ENCODE data around the gene CSNK1G2. TPM values are rescaled to one million over a fixed set of nuclear protein-coding genes. Genes with fewer than 3 reads are reported as not detected.

CSNK1G2 gene
- total RNA-seq, 1 experiment from 2014 or later, result 100.0 TPM

DNA sequence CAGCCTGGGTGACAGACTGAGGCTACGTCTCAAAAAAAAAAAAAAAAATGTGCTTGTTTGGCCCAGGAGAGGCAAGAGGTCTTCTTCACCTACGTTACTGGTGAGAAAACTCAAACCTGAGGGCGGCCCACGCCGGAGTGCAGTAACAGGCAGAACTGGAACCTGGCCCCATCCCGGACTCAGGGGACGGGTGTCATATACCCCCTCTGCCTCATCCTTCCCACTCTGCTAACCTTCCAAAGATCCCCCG is 36.2 kb upstream of the CSNK1G2 start:
- Mint-ChIP-seq H3K27ac (peak overlapping the region; percentile 83 to 99 (median 85); a peak in 6 of 7 replicates), H3K9me3 (no peaks in the 10 kb centered on the region; a peak in 2 of 5 replicates), H3K27me3 (ENCODE audit: low read depth) (no peaks in the 10 kb centered on the region), H3K4me3 (peak overlapping the region; percentile 78), H3K36me3 (ENCODE audit: insufficient read depth in 1 of 3, low read depth in 3 of 3) (peaks cover 5 to 8% (median 8%) of the 10 kb centered on the region in 3 experiments; a peak in 5 of 7 replicates), H3K4me1 (peaks cover 11 to 17% of the 10 kb centered on the region in 2 experiments)
- no peak overlapping the region for H3T11ph ChIP-seq (ENCODE audit: low read length)
- peak overlapping the region; percentile 48 for H3K27ac ChIP-seq (ENCODE audit: insufficient read length, low read depth, low read length)
- no peak overlapping the region for H2AFZ ChIP-seq (ENCODE audit: low read length)
- H3K4me2 ChIP-seq (ENCODE audit: insufficient read depth, insufficient read length, low read length), result peak overlapping the region; percentile 48
- peak overlapping the region; percentile 74 for H2BK120ac ChIP-seq (ENCODE audit: low read depth, low read length, poor library complexity, severe bottlenecking)
- 0 out of 2 replicates have a peak, but pooled peaks cover 2% of the 10 kb centered on the region for H3K4me1 ChIP-seq (ENCODE audit: insufficient read depth, low read length)
- no peaks in the 10 kb centered on the region for H3K79me1 ChIP-seq (ENCODE audit: insufficient read depth, low read depth, low read length, poor library complexity, severe bottlenecking)
- peaks cover 11% of the 10 kb centered on the region; the same call in 1 of the 2 replicates for H3K79me2 ChIP-seq (ENCODE audit: insufficient read depth, low read length)
- no peak overlapping the region for H2BK12ac ChIP-seq (ENCODE audit: insufficient read length, low read depth, low read length)
- no peak overlapping the region for H4K8ac ChIP-seq (replicated peaks; ENCODE audit: insufficient read length, low read depth, low read length)
- H3K9ac ChIP-seq (ENCODE audit: extremely low read depth, insufficient read length, low read length), result no peak overlapping the region
- no peak overlapping the region for H2BK5ac ChIP-seq (ENCODE audit: insufficient read length, low read length)
- H2AK5ac ChIP-seq (ENCODE audit: insufficient read length, low read length), result no peak overlapping the region
- WGBS (ENCODE audit: extremely low coverage, insufficient read length, low lambda C conversion rate), result no CpG with 5 or more reads among the region's 8 CpGs
- no peak overlapping the region for H3K23ac ChIP-seq (ENCODE audit: insufficient read length, low read depth, low read length)
- peaks cover 6% of the 10 kb centered on the region for H3K23me2 ChIP-seq (ENCODE audit: insufficient read length, low read depth, low read length, poor library complexity, severe bottlenecking)
- no peak overlapping the region for H4K91ac ChIP-seq (ENCODE audit: insufficient read length, low read depth, low read length)
- no peak for TF ChIP-seq CTCF (conservative IDR thresholded peaks at IDR 0.05)
- no peak for DNase-seq
- peak overlapping the region; percentile 86; the same call in 1 of the 2 replicates for H3K14ac ChIP-seq (ENCODE audit: insufficient read depth, low read length)
- no peaks in the 10 kb centered on the region for H4K20me1 ChIP-seq (ENCODE audit: control insufficient read depth, insufficient read depth, insufficient read length)
- H4K5ac ChIP-seq (ENCODE audit: insufficient read length, low read depth, low read length), result no peak overlapping the region
- H3K56ac ChIP-seq (ENCODE audit: insufficient read length, low read depth, low read length), result no peak overlapping the region
- no peaks in the 10 kb centered on the region for H3K9me3 ChIP-seq (ENCODE audit: control insufficient read depth, low read depth, low read length)
- H3K27me3 ChIP-seq (ENCODE audit: insufficient read depth, low read length), result no peaks in the 10 kb centered on the region
- H2BK15ac ChIP-seq (ENCODE audit: low read depth, low read length), result no peak overlapping the region
- no peak overlapping the region; the same call in 1 of the 2 replicates for H3K4ac ChIP-seq (ENCODE audit: low read depth, low read length)
- peak overlapping the region; percentile 78 for H3K18ac ChIP-seq (ENCODE audit: insufficient read length, low read depth, low read length)
- no peak overlapping the region for H2BK20ac ChIP-seq (ENCODE audit: low read depth, low read length, poor library complexity, severe bottlenecking)
